SU-DHL-6 (cell line): ENCODE measurements around the gene ARHGAP1.

Source experiments
- EZH2phosphoT487 ChIP-seq: fragments of 200-600 bp; sonication (generic), shearing (Covaris generic); conservative IDR thresholded peaks from 2 replicates; pipeline ENCODE4 v1.6.1; 2018; ENCODE audit warnings: mild to moderate bottlenecking, antibody characterized with exemption, low read length, moderate library complexity, mixed read lengths
- TF ChIP-seq, protein P1 (sequence below): fragments of 200-600 bp; sonication (generic); IDR thresholded peaks from one replicate; pipeline ENCODE4 v1.5.1; 2017; ENCODE audit warnings: antibody characterized with exemption, mild to moderate bottlenecking, low read length, moderate library complexity; ENCODE audit not compliant: insufficient read depth, poor library complexity, severe bottlenecking

DNA sequence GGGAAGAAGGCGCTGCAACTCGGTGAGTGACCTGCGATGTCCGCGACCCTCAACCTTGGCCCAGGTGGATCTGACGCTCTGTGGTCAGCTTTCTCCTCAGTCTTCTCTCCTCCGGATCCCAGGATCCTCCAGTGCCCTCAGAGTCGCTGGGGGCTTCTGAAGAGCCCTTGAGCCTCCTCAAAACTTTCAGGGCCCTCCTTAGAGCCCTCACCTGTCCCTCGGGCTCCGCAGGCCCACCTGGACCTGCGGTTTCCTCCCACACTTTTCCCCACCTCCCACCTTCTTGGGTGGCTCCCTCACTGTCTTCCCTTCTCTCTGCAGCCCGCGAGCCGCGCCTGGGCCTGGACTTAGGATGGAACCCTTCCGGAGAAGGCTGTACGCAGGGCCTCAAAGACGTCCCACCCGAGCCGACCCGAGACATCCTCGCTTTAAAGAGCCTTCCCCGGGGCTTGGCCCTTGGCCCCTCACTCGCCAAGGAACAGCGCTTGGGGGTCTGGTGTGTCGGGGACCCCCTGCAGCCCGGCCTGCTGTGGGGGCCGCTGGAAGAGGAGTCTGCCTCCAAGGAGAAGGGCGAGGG lies 747 bp upstream of the ARHGAP1 start:
- TF ChIP-seq, protein P1, sequence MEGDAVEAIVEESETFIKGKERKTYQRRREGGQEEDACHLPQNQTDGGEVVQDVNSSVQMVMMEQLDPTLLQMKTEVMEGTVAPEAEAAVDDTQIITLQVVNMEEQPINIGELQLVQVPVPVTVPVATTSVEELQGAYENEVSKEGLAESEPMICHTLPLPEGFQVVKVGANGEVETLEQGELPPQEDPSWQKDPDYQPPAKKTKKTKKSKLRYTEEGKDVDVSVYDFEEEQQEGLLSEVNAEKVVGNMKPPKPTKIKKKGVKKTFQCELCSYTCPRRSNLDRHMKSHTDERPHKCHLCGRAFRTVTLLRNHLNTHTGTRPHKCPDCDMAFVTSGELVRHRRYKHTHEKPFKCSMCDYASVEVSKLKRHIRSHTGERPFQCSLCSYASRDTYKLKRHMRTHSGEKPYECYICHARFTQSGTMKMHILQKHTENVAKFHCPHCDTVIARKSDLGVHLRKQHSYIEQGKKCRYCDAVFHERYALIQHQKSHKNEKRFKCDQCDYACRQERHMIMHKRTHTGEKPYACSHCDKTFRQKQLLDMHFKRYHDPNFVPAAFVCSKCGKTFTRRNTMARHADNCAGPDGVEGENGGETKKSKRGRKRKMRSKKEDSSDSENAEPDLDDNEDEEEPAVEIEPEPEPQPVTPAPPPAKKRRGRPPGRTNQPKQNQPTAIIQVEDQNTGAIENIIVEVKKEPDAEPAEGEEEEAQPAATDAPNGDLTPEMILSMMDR, result no peak
- TF ChIP-seq EZH2phosphoT487, result no peak
